HG03457 (cell line): ENCODE data around the gene MAP2K2.

Experiments
- ATAC-seq: cut with Tn5 transposase; IDR thresholded peaks from one replicate; pipeline ENCODE4 v1.9.1; 2021; ENCODE audit warnings: moderate number of reproducible peaks; ENCODE audit not compliant: unreplicated experiment

Gene MAP2K2

GRCh38 chr19:4046946-4047683, 76.8 kb downstream of the MAP2K2 start:
- no peak for ATAC-seq

GRCh38 chr19:4046362-4046691, 77.6 kb downstream of the MAP2K2 start:
- no peak for ATAC-seq

GRCh38 chr19:4045597-4046361, 78.1 kb downstream of the MAP2K2 start:
- ATAC-seq = no peak

- ATAC-seq = no peak
These were observed 78.9 kb downstream of the MAP2K2 start for GRCh38 chr19:4044990-4045465.

GRCh38 chr19:4043966-4044715, 79.8 kb downstream of the MAP2K2 start:
- no peak for ATAC-seq

- no peak for ATAC-seq
These were observed 80.5 kb downstream of the MAP2K2 start for GRCh38 chr19:4043401-4043800.

GRCh38 chr19:4042731-4043082, 81.2 kb downstream of the MAP2K2 start:
- no peak for ATAC-seq

- ATAC-seq = no peak
These were observed 81.7 kb downstream of the MAP2K2 start for GRCh38 chr19:4042064-4042730.
